DOHH2 (cell line): ENCODE results near the gene TOGARAM2.

ENCODE experiments used
- H3F3A ChIP-seq: fragments of 200-600 bp; sonication (generic), shearing (Covaris generic); 2 replicates; pipeline ENCODE4 v1.6.0; 2016; ENCODE audit warnings: antibody characterized with exemption, mild to moderate bottlenecking; ENCODE audit not compliant: control insufficient read depth, insufficient read depth
- H3K27ac ChIP-seq: fragments of 200-600 bp; sonication (generic); 2 replicates; pipeline ENCODE4 v1.5.1; 2014; ENCODE audit warnings: low read depth, mild to moderate bottlenecking, low read length, moderate library complexity
- H3K27me3 ChIP-seq: fragments of 200-600 bp; sonication (generic); 2 replicates; pipeline ENCODE4 v1.6.1; 2014; ENCODE audit warnings: mild to moderate bottlenecking, low read length, mixed read lengths; ENCODE audit not compliant: control insufficient read depth
- H3K36me3 ChIP-seq: fragments of 200-600 bp; sonication (generic); 2 replicates; pipeline ENCODE4 v1.6.1; 2014; ENCODE audit warnings: mild to moderate bottlenecking, low read length, moderate library complexity, mixed read lengths; ENCODE audit not compliant: control insufficient read depth
- H3K4me1 ChIP-seq: fragments of 200-600 bp; sonication (generic); 2 replicates; pipeline ENCODE4 v1.6.1; 2014; ENCODE audit warnings: mild to moderate bottlenecking, low read length, mixed read lengths; ENCODE audit not compliant: control insufficient read depth
- H3K4me2 ChIP-seq: fragments of 200-600 bp; sonication (generic); 2 replicates; pipeline ENCODE4 v1.6.0; 2014; ENCODE audit warnings: mild to moderate bottlenecking, low read length, moderate library complexity
- H3K4me3 ChIP-seq: fragments of 200-600 bp; sonication (generic); 2 replicates; pipeline ENCODE4 v1.5.1; 2014; ENCODE audit warnings: mild to moderate bottlenecking, low read length, mixed read lengths
- H3K79me2 ChIP-seq: fragments of 200-600 bp; sonication (generic); 2 replicates; pipeline ENCODE4 v1.6.1; 2014; ENCODE audit warnings: mild to moderate bottlenecking, low read length, mixed read lengths; ENCODE audit not compliant: control insufficient read depth
- H3K9me2 ChIP-seq: fragments of 200-600 bp; sonication (generic); replicated peaks from 2 replicates; pipeline ENCODE4 v1.6.1; 2014; ENCODE audit warnings: mild to moderate bottlenecking, low read length, mixed read lengths; ENCODE audit not compliant: control insufficient read depth
- H3K9me3 ChIP-seq: fragments of 200-600 bp; sonication (generic); 2 replicates; pipeline ENCODE4 v1.6.1; 2014; ENCODE audit warnings: antibody characterized with exemption, low read length, mixed read lengths; ENCODE audit not compliant: control insufficient read depth, insufficient read depth
- H4K20me1 ChIP-seq: fragments of 200-600 bp; sonication (generic); 2 replicates; pipeline ENCODE4 v1.6.0; 2014; ENCODE audit warnings: low read depth, mild to moderate bottlenecking, antibody characterized with exemption, low read length, moderate library complexity; ENCODE audit not compliant: control insufficient read depth, insufficient read depth
- EZH2phosphoT487 ChIP-seq: fragments of 200-600 bp; sonication (generic); IDR thresholded peaks from 2 replicates; pipeline ENCODE4 v1.6.1; 2017; ENCODE audit warnings: borderline replicate concordance, mild to moderate bottlenecking, antibody characterized with exemption, low read length, moderate library complexity, mixed read lengths
- TF ChIP-seq, protein P1 (sequence below): fragments of 200-600 bp; sonication (generic); IDR thresholded peaks from one replicate; pipeline ENCODE4 v1.5.1; 2014; ENCODE audit warnings: antibody characterized with exemption, mild to moderate bottlenecking, low read depth, low read length; ENCODE audit not compliant: poor library complexity, severe bottlenecking

The TOGARAM2 gene

DNA sequence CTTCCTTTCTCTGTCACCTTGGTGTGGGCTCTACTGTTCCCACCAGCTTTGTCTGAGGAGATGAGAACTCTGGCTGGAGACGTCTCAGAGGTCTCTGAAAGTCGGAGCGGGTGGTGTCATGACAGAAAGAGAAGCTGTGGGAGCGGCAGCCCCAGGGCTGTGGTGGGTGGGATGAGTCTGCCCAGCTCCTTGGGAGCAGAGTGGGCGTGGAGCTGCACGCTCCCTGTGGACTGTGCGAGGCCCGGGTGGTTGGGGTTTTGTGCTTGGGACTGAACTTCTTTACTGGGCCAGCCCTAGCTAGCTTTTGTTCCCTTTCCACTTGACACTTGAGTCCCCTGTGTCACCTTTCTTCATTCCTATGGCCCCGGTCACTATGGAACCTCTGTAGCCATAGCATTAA lies 10.4 kb downstream of the TOGARAM2 start:
- no peaks in the 10 kb centered on the region for H4K20me1 ChIP-seq
- no peaks in the 10 kb centered on the region for H3K79me2 ChIP-seq
- no peak overlapping the region for H3K4me2 ChIP-seq
- H3F3A ChIP-seq = no peaks in the 10 kb centered on the region
- no peaks in the 10 kb centered on the region for H3K4me1 ChIP-seq
- H3K4me3 ChIP-seq = no peak overlapping the region
- TF ChIP-seq, protein P1, sequence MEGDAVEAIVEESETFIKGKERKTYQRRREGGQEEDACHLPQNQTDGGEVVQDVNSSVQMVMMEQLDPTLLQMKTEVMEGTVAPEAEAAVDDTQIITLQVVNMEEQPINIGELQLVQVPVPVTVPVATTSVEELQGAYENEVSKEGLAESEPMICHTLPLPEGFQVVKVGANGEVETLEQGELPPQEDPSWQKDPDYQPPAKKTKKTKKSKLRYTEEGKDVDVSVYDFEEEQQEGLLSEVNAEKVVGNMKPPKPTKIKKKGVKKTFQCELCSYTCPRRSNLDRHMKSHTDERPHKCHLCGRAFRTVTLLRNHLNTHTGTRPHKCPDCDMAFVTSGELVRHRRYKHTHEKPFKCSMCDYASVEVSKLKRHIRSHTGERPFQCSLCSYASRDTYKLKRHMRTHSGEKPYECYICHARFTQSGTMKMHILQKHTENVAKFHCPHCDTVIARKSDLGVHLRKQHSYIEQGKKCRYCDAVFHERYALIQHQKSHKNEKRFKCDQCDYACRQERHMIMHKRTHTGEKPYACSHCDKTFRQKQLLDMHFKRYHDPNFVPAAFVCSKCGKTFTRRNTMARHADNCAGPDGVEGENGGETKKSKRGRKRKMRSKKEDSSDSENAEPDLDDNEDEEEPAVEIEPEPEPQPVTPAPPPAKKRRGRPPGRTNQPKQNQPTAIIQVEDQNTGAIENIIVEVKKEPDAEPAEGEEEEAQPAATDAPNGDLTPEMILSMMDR = no peak
- TF ChIP-seq EZH2phosphoT487 = no peak
- no peaks in the 10 kb centered on the region for H3K36me3 ChIP-seq
- H3K27me3 ChIP-seq = no peaks in the 10 kb centered on the region
- H3K9me2 ChIP-seq = no peaks in the 10 kb centered on the region
- no peak overlapping the region for H3K27ac ChIP-seq
- H3K9me3 ChIP-seq = no peaks in the 10 kb centered on the region

GRCh38 chr2:28993206-28993960 lies 12.3 kb downstream of the TOGARAM2 start:
- no peaks in the 10 kb centered on the region for H3K27me3 ChIP-seq
- H3K4me2 ChIP-seq = no peak overlapping the region
- TF ChIP-seq, protein P1 = no peak
- no peak for TF ChIP-seq EZH2phosphoT487
- H4K20me1 ChIP-seq = no peaks in the 10 kb centered on the region
- no peaks in the 10 kb centered on the region for H3K36me3 ChIP-seq
- no peak overlapping the region for H3K4me3 ChIP-seq
- no peaks in the 10 kb centered on the region for H3K9me2 ChIP-seq
- no peaks in the 10 kb centered on the region for H3K79me2 ChIP-seq
- H3K27ac ChIP-seq = no peak overlapping the region
- no peaks in the 10 kb centered on the region for H3K9me3 ChIP-seq
- H3F3A ChIP-seq = no peaks in the 10 kb centered on the region
- no peaks in the 10 kb centered on the region for H3K4me1 ChIP-seq

- Histone ChIP-seq H3K4me3 (no peak overlapping the region), H3K9me2 (no peaks in the 10 kb centered on the region), H3K36me3 (no peaks in the 10 kb centered on the region), H3K27me3 (no peaks in the 10 kb centered on the region), H3F3A (no peaks in the 10 kb centered on the region), H3K9me3 (no peaks in the 10 kb centered on the region), H3K79me2 (no peaks in the 10 kb centered on the region), H3K4me2 (no peak overlapping the region), H3K4me1 (no peaks in the 10 kb centered on the region), H4K20me1 (no peaks in the 10 kb centered on the region), H3K27ac (no peak overlapping the region)
- TF ChIP-seq EZH2phosphoT487 = no peak
- TF ChIP-seq, protein P1 = no peak
Measured at GRCh38 chr2:28994074-28994473, 13.0 kb downstream of the TOGARAM2 start.
